Choroid plexus epithelial cell (primary cell): ENCODE data around the gene CD58.

Experiments used
- DNase-seq: peaks from one replicate; pipeline ENCODE4 v3.0.0-alpha.2; 2010; ENCODE audit warnings: low read depth
- H3K4me3 ChIP-seq: 2 replicates; pipeline ENCODE4 v1.5.1; 2011; ENCODE audit warnings: low read depth, mild to moderate bottlenecking, control low read depth, low read length, moderate library complexity
- CTCF ChIP-seq: conservative IDR thresholded peaks from 2 replicates; pipeline ENCODE4 v1.5.1; 2011; ENCODE audit warnings: low read depth, mild to moderate bottlenecking, control low read depth, inconsistent platforms, low read length, moderate library complexity

CD58 gene

GRCh38 chr1:116513956-116514355 lies 56.9 kb downstream of the CD58 start:
- TF ChIP-seq CTCF = no peak
- DNase-seq = no peak
- no peak overlapping the region for H3K4me3 ChIP-seq

DNA sequence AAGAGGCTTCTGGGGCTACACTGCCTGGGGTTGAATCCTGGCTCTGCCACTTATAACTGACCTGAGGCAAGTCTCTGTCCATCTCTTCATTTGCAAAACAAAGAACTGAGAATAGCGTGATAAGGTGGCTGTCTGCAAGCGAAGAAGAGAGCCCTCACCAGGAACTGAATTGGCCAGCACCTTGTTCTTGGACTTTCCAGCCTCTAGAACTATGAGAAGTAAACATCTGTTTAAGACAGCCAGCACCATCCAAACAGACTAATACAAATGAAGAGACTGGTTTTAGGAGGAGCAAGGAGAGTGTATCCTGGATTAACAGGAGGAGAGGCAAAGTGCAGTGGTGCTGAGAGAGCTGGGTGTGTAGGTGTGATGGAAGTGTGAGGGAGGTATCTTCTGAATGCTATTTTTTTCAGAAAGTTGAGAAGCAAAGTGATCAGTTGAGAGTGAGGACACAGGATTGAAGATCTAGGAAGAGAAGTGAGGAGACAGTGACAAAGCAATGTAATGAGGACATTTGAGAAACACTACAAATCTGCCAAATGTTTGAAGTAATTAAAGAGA lies 59.3 kb downstream of the CD58 start:
- no peak overlapping the region for H3K4me3 ChIP-seq
- no peak for DNase-seq
- no peak for TF ChIP-seq CTCF

DNA sequence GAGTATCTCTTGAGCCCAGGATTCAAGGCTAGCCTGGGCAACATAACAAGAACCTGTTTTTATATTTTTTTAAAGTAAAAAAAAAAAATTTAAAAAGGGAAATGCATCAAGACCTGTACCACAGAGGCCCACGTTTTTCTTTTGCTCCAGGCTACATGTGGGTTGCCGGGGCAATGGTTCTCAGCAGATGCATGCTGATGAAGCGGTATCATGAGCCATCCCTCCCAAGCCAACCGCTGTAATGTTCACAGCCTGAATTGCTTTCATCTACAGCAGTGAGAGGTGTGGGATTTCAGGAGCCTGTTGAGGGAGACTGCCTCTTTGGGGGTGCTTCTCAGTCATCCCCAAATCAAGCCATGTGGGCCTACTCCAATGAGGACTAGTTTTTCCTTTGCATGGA lies 60.5 kb downstream of the CD58 start:
- no peak for DNase-seq
- no peak for TF ChIP-seq CTCF
- H3K4me3 ChIP-seq = no peak overlapping the region

- no peak overlapping the region for H3K4me3 ChIP-seq
- no peak for TF ChIP-seq CTCF
- peak; percentile 86 for DNase-seq
These were observed 61.5 kb downstream of the CD58 start for GRCh38 chr1:116508984-116509980.

GRCh38 chr1:116508085-116508983 lies 62.5 kb downstream of the CD58 start:
- no peak for TF ChIP-seq CTCF
- no peak for DNase-seq
- no peak overlapping the region for H3K4me3 ChIP-seq

- DNase-seq = no peak
- TF ChIP-seq CTCF = no peak
- no peak overlapping the region for H3K4me3 ChIP-seq
These were observed 63.2 kb downstream of the CD58 start for GRCh38 chr1:116507631-116508030.
